Right lung (tissue), 5 donors: ENCODE results near the gene YPEL5. TPM values are rescaled to one million over a fixed set of nuclear protein-coding genes. Genes with fewer than 3 reads are reported as not detected.
"Not testable (repeated sequence)": the region's sequence is repeated elsewhere in the genome, so short reads cannot be mapped to it uniquely, and the experiment has no call there.

Experiments used
- DNase-seq, 2 donors: peaks; one replicate each; pipeline ENCODE4 v3.0.0-alpha.2; 2013
- polyA plus RNA-seq, 5 donors: library from polyadenylated mRNA; unstranded; fragments of 120-200 nt; gene quantifications; one replicate each; pipeline versions ENCODE4 v1.2.1 to v1.2.3, GENCODE V29; 2013; ENCODE audit warnings: inconsistent platforms in 1 of 5, low replicate concordance in 1 of 5; ENCODE audit not compliant: insufficient read length in 5 of 5, insufficient read depth in 1 of 5

Gene YPEL5
- polyA plus RNA-seq, 5 donors: 84.0 to 113 (median 104) TPM

- DNase-seq: no peak
Observed at GRCh38 chr2:30134582-30134981, 12.2 kb upstream of the YPEL5 start.

GRCh38 chr2:30135541-30135940 lies 11.3 kb upstream of the YPEL5 start:
- no peak for DNase-seq

- DNase-seq: no peak
Observed at GRCh38 chr2:30136764-30137444, 9.9 kb upstream of the YPEL5 start.

- DNase-seq: no peak
Observed at GRCh38 chr2:30139131-30139870, 7.5 kb upstream of the YPEL5 start.

- no peak for DNase-seq
Observed at GRCh38 chr2:30141136-30141535, 5.7 kb upstream of the YPEL5 start.

GRCh38 chr2:30144260-30144659 lies 2.5 kb upstream of the YPEL5 start:
- no peak for DNase-seq

- not testable (repeated sequence) for DNase-seq
Observed at GRCh38 chr2:30144951-30145350, 1.9 kb upstream of the YPEL5 start.

GRCh38 chr2:30145826-30146336 lies 926 bp upstream of the YPEL5 start:
- no peak for DNase-seq

- DNase-seq: no peak
Observed at GRCh38 chr2:30147196-30147714, 448 bp downstream of the YPEL5 start.

GRCh38 chr2:30147715-30148610 lies 1.2 kb downstream of the YPEL5 start:
- peak; percentile 56 to 67 for DNase-seq

- no peak for DNase-seq
Observed at GRCh38 chr2:30148850-30149249, 2.0 kb downstream of the YPEL5 start.

GRCh38 chr2:30149513-30149912 lies 2.7 kb downstream of the YPEL5 start:
- DNase-seq: no peak

- no peak for DNase-seq
Observed at GRCh38 chr2:30149976-30150375, 3.2 kb downstream of the YPEL5 start.

- DNase-seq: no peak
Observed at GRCh38 chr2:30150786-30151185, 4.0 kb downstream of the YPEL5 start.

GRCh38 chr2:30152385-30152784 lies 5.6 kb downstream of the YPEL5 start:
- no peak for DNase-seq

GRCh38 chr2:30155202-30155601 lies 8.4 kb downstream of the YPEL5 start:
- DNase-seq: no peak

GRCh38 chr2:30155889-30156658 lies 9.3 kb downstream of the YPEL5 start:
- DNase-seq: no peak

- DNase-seq: no peak
Observed at GRCh38 chr2:30157616-30158015, 10.8 kb downstream of the YPEL5 start.

GRCh38 chr2:30159766-30160165 lies 13.0 kb downstream of the YPEL5 start:
- no peak for DNase-seq

GRCh38 chr2:30161929-30162706 lies 15.3 kb downstream of the YPEL5 start:
- DNase-seq: no peak
